Epithelial cell of esophagus (primary cell): ENCODE data around the gene DNAJC13.
A peak's percentile ranks its signal among the peaks of the same experiment; 100 is the strongest.

ENCODE experiments used
- DNase-seq: peaks from one replicate; pipeline ENCODE4 v3.0.0; 2010; ENCODE audit warnings: low read depth
- H3K4me3 ChIP-seq: 2 replicates; pipeline ENCODE4 v1.5.1; 2011; ENCODE audit warnings: mild to moderate bottlenecking, low read length, control low read depth
- CTCF ChIP-seq: IDR thresholded peaks from 2 replicates; pipeline ENCODE4 v1.5.1; 2011; ENCODE audit warnings: low read depth, mild to moderate bottlenecking, low read length, control low read depth, inconsistent platforms; ENCODE audit not compliant: insufficient read depth; ENCODE audit errors: missing control alignments

The DNAJC13 gene

GRCh38 chr3:132539681-132540080 lies 122.4 kb downstream of the DNAJC13 start:
- TF ChIP-seq CTCF, result no peak
- DNase-seq, result no peak

GRCh38 chr3:132542577-132542976 lies 125.3 kb downstream of the DNAJC13 start:
- no peak for DNase-seq
- H3K4me3 ChIP-seq, result no peak overlapping the region
- no peak for TF ChIP-seq CTCF

More at GRCh38 chr3:132539681-132540080, 122.4 kb downstream of the DNAJC13 start:
- H3K4me3 ChIP-seq, result no peak overlapping the region

GRCh38 chr3:132543011-132543739 lies 125.9 kb downstream of the DNAJC13 start:
- peak; percentile 70 for DNase-seq
- H3K4me3 ChIP-seq, result no peak overlapping the region
- TF ChIP-seq CTCF, result no peak

GRCh38 chr3:132544130-132544529 lies 126.8 kb downstream of the DNAJC13 start:
- no peak for DNase-seq
- no peak for TF ChIP-seq CTCF
- no peak overlapping the region for H3K4me3 ChIP-seq

- no peak for DNase-seq
- no peak for TF ChIP-seq CTCF
These were observed 128.2 kb downstream of the DNAJC13 start for GRCh38 chr3:132545471-132545870.

GRCh38 chr3:132549169-132549568 lies 131.9 kb downstream of the DNAJC13 start:
- no peak overlapping the region for H3K4me3 ChIP-seq
- TF ChIP-seq CTCF, result no peak

More at GRCh38 chr3:132545471-132545870, 128.2 kb downstream of the DNAJC13 start:
- H3K4me3 ChIP-seq, result no peak overlapping the region

More at GRCh38 chr3:132549169-132549568, 131.9 kb downstream of the DNAJC13 start:
- DNase-seq, result no peak
